Astrocyte of the spinal cord (primary cell): Measurements from ENCODE around the gene MYLK.

ENCODE experiments used
- DNase-seq: peaks from one replicate; pipeline ENCODE4 v3.0.0; 2011; ENCODE audit warnings: low read depth, low spot score
- H3K4me3 ChIP-seq: 2 replicates; pipeline ENCODE4 v1.5.1; 2011; ENCODE audit warnings: low read depth, mild to moderate bottlenecking, low read length, moderate library complexity
- CTCF ChIP-seq: IDR thresholded peaks from 2 replicates; pipeline ENCODE4 v1.5.1; 2012; ENCODE audit warnings: low read depth, mild to moderate bottlenecking, low read length, inconsistent platforms
- in situ Hi-C: cut with HindIII; loops from 2 replicates; pipeline ENCODE4 v1.10.0; 2017; ENCODE audit warnings: low sequenced_read_pairs

The MYLK gene

GRCh38 chr3:123789760-123790159 lies 94.4 kb downstream of the MYLK start:
- no peak overlapping the region for H3K4me3 ChIP-seq

GRCh38 chr3:123789160-123789559 lies 95.0 kb downstream of the MYLK start:
- TF ChIP-seq CTCF: no peak
- DNase-seq: no peak
- in situ Hi-C loops: no loop called here
- no peak overlapping the region for H3K4me3 ChIP-seq

More at GRCh38 chr3:123789760-123790159, 94.4 kb downstream of the MYLK start:
- TF ChIP-seq CTCF: no peak
- in situ Hi-C loops: no loop called here
- DNase-seq: peak; percentile 37

- DNase-seq: no peak
- H3K4me3 ChIP-seq: no peak overlapping the region
- no peak for TF ChIP-seq CTCF
- in situ Hi-C loops: no loop called here
These were observed 95.4 kb downstream of the MYLK start for GRCh38 chr3:123788710-123789109.

GRCh38 chr3:123787133-123787532 lies 97.0 kb downstream of the MYLK start:
- DNase-seq: no peak
- in situ Hi-C loops: no loop called here
- no peak overlapping the region for H3K4me3 ChIP-seq
- TF ChIP-seq CTCF: no peak

- in situ Hi-C loops: no loop called here
These were observed 98.5 kb downstream of the MYLK start for GRCh38 chr3:123785602-123786001.

GRCh38 chr3:123783811-123784210 lies 100.3 kb downstream of the MYLK start:
- no peak for TF ChIP-seq CTCF
- DNase-seq: no peak
- no peak overlapping the region for H3K4me3 ChIP-seq
- in situ Hi-C loops: no loop called here

More at GRCh38 chr3:123785602-123786001, 98.5 kb downstream of the MYLK start:
- no peak overlapping the region for H3K4me3 ChIP-seq
- no peak for DNase-seq
- no peak for TF ChIP-seq CTCF
